ENCODE measurements around the gene UBE2J2.

DNA sequence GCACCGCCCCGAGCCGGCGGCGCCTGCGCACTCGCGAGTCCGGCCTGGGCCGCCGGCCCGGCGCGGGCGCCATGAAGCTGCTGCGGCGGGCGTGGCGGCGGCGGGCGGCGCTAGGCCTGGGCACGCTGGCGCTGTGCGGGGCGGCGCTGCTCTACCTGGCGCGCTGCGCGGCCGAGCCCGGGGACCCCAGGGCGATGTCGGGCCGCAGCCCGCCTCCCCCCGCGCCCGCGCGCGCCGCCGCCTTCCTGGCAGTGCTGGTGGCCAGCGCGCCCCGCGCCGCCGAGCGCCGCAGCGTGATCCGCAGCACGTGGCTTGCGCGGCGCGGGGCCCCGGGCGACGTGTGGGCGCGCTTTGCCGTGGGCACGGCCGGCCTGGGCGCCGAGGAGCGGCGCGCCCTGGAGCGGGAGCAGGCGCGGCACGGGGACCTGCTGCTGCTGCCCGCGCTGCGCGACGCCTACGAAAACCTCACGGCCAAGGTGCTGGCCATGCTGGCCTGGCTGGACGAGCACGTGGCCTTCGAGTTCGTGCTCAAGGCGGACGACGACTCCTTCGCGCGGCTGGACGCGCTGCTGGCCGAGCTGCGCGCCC is 41.4 kb downstream of the UBE2J2 start, which contains the start of gene B3GALT6:
- TF ChIP-seq, protein P1, sequence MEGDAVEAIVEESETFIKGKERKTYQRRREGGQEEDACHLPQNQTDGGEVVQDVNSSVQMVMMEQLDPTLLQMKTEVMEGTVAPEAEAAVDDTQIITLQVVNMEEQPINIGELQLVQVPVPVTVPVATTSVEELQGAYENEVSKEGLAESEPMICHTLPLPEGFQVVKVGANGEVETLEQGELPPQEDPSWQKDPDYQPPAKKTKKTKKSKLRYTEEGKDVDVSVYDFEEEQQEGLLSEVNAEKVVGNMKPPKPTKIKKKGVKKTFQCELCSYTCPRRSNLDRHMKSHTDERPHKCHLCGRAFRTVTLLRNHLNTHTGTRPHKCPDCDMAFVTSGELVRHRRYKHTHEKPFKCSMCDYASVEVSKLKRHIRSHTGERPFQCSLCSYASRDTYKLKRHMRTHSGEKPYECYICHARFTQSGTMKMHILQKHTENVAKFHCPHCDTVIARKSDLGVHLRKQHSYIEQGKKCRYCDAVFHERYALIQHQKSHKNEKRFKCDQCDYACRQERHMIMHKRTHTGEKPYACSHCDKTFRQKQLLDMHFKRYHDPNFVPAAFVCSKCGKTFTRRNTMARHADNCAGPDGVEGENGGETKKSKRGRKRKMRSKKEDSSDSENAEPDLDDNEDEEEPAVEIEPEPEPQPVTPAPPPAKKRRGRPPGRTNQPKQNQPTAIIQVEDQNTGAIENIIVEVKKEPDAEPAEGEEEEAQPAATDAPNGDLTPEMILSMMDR (IDR thresholded peaks at IDR 0.05): no peak
- no peak for TF ChIP-seq ZFX (IDR thresholded peaks at IDR 0.05; ENCODE audit: borderline replicate concordance)
